GM19395 (cell line): ENCODE results near the gene NF2.
"Not testable (repeated sequence)": the region's sequence is repeated elsewhere in the genome, so short reads cannot be mapped to it uniquely, and the experiment has no call there.

ENCODE experiments used
- ATAC-seq: cut with Tn5 transposase; IDR thresholded peaks from one replicate; pipeline ENCODE4 v1.9.1; 2021; ENCODE audit warnings: mild to moderate bottlenecking, moderate library complexity; ENCODE audit not compliant: unreplicated experiment

The NF2 gene

DNA sequence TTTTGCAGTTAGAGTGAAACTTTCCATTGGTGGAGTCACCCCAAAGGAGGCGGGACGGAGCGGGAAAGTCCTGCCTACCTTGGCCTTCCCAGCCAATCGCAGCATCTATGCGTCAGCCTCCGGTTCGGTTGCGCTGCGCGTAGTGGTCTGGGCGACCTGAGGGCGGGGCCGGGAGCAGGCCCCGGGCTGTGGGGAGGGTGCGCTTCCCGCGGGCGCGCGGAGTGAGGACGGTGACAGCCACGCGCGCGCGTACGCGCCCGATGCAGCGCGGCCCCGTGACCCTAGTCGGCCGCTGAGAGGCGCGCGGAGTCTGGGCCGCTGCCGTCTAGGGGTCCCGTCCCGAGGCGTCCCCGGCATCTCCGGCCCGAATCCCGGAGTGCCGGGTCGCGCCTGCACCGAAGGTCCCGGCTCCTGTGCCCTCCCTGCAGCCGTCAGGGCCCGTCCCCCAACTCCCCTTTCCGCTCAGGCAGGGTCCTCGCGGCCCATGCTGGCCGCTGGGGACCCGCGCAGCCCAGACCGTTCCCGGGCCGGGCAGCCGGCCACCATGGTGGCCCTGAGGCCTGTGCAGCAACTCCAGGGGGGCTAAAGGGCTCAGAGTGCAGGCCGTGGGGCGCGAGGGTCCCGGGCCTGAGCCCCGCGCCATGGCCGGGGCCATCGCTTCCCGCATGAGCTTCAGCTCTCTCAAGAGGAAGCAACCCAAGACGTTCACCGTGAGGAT is at the start of gene NF2:
NF2 (plus strand) TSS at position 276 of the 718 bp plus-strand sequence; CDS start at position 642, 366 bp downstream.
- ATAC-seq: peak; percentile 95

DNA sequence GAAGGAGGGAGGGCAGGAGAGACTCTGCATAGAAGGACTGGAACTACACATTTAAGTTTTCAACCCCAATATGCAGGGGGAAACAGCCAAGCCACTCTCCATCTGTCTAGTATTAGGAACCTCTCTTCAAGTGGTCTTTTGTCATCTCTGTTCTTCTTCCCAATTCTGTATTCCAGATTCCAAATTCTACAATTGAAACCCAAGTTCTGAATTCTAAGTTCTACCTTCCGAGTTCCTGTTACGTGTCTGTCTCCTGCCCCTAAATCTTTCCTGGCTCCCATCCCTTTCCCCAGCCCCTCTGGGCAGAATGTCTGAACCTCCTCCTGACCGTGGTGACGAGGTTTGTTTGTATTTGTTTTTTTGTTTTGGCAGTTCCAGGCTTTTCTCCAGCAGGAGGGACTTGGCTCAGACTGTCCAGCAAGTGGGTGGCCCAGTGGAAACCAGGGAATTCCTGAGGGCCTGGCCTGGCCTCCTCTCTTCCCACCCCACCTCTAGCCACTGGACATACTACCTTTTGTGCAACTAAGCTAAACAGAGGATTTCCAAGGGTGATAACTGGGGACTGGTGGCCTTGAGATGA is 48.3 kb upstream of the NF2 start:
- no peak for ATAC-seq

DNA sequence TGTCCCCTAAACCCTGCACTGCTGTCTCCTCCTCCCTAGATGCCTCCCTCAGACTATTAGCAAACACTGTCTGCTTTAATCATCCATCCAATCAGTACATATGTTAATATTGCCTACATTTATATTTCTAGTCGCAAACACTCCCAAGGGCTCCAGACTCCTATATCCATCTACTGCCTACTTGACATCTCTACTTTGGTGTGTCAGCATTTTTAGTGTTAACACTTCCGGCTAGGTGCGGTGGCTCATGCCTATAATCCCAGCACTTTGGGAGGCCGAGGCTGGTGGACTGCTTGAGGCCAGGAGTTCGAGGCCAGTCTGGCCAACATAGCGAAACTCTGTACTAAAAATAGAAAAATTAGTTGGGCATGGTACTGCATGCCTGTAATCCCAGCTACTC is 44.4 kb upstream of the NF2 start:
- no peak for ATAC-seq

DNA sequence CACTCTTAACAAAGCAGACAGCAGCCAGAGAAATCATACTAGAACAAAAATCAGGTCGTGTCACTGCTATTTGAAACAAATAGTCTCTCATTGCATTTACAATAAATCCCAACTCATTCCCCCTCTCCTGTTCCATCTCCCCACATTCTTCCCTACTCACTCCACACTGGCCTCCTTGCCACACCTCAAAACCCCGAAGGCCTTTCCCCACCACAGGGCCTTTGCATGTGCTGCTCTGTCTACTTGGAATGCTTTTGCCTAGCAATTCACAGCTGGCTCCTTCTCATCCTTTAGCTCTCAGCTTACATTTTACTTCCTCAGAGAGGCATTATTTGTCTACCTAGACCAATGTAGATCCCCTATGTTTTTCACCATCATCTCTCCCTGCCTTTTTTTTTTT is 43.6 kb upstream of the NF2 start:
- no peak for ATAC-seq

DNA sequence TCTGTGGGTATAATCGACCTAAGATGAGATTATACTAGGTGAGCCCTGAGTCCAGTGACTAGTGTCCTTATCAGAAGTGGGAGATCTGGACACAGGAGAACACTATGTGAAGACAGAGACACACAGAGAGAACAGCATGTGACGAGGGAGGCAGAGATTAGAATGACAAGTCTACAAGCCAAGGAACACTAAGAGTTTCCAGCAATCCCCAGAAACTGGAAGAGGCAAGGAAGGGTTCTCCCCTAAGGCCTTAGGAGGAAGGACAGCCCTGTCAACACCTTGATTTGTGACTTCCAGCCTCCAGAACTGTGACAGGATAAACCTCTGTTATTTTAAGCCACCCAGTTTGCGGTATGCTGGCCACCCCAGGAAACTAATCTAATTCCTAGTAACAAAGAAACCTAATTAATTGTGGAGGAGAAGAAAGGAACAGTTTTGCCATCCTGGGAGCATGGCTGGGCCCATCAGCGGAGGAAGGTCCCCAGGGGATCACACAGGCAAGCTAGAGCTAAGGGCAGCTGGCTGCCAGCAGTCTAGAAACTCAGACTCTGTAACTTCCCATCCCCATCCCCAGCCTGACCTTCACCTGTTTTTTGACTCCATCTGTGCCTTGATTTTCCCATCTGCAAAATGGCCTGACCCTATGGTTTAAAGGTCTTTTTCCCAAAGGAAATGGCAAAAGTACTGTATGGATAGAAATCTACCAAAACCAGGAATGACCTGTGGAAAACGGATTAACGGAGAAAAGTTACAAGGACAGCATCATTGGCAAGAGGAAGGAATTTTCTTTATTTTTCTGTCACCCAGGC is 39.6 kb upstream of the NF2 start:
- no peak for ATAC-seq

DNA sequence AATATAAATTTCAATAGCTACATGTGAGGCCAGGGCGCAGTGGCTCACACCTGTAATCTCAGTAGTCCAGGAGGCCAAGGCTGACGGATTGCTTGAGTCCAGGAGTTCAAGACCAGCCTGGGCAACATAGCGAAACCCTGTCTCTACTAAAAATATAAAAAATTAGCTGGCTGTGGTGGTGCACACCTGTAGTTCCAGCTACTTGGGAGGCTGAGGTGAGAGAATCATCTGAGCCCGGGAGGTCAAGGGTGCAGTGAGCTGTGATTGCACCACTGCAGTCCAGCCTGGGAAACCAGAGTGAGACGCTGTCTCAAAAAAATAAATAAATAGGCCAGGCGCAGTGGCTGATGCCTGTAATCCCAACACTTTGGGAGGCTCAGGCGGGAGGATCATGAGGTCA is 36.9 kb upstream of the NF2 start:
- ATAC-seq: not testable (repeated sequence)

DNA sequence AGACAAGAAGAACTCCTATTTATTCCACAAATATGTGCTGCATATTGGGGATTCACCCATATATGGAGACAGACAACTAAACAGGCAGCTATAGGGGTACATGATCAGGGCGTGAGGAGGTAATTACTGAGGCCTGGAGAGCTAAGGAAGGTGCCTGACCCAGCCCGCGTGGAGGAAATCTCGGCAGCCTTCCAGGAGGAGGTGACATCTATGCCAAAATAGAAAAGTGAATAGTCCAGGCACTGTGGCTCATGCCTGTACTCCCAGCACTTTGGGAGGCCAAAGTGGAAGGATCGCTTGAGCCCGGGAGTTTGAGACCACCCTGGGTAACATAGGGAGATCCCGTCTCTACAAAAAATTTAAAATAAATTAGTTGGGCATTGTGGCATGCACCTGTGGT is 36.1 kb upstream of the NF2 start:
- ATAC-seq: no peak

DNA sequence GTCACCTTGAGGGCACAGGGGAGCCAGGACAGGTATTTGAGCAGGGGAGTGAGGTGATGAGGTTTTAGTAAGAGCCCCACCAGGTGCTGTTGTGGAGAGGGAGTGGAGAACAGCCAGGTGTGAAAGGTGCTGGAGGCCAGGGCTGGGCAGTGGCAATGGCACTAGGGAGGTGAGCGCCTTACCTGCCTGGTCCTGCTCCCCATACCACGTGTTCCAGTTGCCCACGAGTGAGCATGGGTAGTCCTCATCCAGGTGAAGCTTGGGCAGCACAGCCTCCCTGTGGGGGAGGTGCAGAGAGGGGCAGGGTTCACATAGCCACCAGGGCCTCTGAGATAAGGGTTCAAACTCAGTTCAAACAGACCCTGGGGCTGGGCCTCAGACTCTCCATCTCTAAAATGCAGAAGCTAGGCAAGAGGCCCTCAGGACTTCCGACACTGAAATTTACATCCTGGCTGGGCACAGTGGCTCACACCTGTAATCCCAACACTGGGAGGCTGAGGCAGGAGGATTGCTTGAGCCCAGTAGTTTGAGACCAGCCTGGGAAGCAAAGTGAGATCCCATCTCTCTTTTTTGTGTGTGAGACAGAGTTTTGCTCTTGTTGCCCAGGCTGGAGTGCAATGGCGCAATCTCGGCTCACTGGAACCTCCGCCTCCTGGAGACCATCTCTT is 34.3 kb upstream of the NF2 start:
- ATAC-seq: no peak

DNA sequence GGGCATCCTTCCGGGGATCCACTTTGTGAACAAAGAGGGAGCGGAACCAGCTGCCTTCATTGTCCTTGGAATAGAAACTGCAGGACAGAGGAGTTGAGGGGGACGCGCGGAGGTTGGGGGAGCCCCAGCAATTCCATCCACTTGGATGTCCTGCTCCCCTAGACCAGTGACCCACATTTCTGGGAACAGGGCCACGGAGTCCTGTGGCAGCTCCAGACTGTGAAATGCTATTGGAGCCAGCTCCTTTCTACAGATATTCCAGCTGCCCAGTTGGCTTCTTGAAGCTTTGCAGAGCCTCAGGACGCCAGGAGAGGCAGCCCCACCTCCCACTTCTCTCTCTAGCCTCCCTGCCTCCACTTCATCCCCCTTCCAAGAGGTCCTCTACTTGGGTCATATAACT is 33.0 kb upstream of the NF2 start:
- no peak for ATAC-seq

DNA sequence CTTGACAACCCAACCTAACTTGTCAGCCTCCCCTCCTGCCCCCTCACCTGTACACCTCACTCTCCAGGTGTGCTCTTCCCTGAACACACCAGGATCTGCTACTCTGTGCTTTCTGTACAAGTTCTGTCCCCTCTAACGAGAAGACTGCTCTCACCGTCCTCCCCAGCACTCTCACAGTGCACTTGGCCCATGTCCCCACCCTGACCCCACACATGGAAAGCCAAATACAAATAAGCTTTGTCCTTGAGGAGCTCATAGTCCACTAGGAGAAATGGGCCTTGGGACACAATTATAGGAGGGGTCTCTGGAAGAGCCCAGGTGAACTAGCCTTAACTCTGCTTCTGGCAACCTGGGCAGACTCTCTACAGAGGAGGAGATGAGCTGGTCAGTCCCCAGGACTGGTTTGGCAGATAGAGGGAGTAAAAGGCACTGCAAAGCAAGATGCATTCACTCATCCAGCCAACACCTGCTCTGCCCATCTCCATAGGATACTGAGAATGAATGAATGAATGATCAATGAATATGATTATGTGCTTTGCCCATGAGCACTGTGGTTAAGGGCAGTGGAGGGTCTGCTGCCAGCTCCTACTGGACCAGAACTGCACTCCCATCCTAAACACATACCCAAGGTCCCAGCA is 32.4 kb upstream of the NF2 start:
- ATAC-seq: no peak

DNA sequence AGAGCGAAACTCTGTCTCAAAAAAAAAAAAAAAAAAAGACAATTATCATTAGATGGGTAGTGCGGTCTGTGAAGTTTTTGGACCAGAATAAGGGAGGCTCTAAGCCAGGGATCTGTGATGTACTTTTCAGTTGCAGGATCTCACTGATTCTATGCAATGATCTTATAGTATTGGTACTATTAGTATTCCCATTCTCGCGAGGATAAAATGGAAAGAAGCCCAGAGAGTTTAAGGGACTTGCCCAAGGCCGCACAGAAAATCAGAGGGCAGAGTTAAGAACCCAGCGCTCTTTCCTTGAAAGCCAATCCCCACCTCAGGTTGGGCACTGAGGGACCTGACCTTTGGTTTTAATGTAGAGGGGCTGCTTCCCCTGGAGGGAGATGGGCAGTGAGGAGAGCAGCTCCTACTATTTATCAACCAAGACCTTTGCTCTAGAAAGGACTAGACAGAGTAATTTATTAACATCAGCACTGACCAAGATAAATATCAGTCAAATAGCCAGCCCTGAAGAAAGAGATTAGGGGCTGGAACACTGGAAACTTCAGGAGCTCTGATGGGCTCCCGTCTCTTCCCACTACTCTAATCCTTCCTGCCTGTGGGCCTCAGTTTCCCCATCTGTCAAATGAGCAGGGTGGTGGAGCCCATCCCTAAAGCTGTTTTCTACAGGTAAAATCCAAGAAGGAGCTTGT is 28.5 kb upstream of the NF2 start:
- ATAC-seq: no peak

DNA sequence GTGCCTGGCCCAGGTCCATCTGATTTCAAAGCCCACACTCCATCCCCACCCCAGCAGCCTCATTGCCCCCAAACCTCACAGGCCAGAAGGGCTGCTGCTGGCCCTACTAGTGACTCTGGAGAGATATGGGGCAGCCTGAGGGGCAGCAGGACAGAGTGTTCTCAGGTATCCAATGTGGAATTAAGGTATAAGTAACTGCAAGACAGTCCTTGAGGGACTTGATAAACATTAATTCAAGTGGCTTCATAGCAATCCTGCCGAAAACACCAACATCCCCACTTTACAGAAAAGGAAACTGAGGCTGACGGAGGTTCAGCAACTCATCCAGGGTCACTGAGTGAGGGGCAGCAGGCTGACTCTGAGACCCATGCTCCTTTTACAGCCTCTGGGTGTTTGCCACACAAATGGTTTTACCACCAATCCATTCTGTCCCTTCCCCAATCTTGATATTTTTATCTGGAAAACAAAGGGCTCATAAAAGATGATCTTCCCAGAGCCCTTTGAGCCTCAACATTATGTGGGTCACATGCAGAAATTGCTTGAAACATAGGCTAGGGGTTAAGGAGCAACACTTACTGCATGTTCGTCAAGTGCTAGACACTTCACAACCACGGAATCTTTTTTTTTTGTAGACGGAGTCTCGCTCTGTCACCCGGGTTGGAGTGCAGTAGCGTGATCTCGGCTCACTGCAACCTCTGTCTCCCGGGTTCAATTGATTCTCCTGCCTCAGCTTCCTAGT is 24.8 kb upstream of the NF2 start:
- ATAC-seq: no peak

DNA sequence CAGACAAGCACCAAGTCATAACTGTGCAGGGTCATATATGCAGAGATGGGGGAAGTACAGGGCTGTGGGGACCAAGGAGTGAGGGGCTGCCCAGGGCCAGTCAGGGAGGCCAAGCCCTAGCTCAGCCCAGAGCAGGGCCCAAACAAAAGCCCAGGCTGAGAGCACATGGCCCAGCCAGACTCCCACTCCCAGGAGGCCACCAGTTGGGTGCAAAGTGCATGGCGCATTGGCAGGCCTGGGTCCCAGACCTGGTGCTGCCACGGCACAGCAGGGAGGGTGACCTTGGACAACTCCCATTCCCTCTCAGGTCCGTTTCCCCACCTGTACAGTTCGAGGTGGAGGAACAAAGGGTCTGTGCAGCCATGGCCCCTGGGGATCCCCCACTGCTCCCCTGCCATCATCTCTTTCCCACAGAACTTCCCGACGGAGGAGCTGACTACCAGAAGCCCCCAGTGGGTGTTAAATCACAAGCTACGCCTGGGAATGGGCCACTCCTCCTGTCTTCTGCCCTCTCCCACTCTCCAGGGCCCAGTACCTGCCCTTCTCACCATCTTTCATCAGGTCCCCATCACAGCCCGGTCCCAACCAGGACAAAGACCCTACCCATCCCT is 23.1 kb upstream of the NF2 start:
- no peak for ATAC-seq

DNA sequence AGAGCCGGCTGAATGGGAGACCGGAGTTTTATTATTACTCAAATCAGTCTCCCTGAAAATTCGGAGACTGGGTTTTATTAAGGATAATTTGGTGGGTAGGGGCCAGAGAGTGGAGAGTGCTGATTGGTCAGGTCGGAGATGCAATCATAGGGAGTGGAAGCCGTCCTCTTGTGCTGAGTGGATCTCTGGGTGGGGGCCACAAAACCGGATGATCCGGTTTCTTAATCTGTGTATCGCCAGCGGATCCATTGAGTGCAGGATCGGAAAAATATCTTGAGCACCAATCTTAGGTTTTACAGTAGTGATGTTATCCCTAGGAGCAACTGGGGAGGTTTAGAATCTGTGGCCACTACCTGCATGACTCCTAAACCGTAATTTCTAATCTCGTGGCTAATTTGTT is 21.6 kb upstream of the NF2 start:
- no peak for ATAC-seq

DNA sequence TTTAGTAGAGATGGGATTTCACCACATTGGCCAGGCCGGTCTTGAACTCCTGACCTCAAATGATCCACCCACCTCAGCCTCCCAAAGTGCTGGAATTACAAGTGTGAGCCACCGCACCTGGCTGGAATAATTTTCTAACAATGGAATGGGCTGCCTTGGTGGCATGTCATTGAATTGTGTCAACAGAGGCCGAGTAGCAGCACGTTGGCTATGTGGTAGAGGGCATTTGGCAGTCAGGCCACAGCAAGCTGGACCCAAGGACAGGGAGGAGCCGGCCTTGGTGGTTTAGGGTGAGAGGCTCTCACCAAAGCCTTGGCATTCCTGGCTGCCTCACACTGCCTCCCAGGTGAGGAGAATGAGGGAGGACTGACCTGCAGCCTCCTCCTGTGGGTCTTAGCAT is 18.5 kb upstream of the NF2 start:
- ATAC-seq: no peak

DNA sequence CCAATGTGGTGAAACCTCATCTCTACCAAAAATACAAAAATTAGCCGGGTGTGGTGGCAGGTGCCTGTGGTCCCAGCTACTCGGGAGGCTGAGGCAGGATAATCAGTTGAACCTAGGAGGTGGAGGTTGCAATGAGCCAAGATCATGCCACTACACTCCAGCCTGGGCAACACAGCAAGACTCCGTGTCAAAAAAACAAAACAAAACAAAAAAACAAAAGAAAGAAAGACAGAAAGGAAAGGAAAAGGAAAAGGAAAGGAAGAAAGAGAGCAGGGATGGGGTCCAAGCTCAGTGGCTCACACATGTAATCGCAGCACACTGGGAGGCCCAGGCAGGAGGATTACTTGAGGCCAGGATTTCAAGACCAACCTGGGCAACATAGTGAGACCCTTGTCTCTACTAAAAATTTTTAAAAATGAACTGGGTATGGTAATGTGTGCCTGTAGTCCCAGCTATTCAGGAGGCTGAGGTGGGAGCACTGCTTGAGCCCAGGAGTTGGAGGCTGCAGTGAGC is 17.2 kb upstream of the NF2 start:
- ATAC-seq: not testable (repeated sequence)

DNA sequence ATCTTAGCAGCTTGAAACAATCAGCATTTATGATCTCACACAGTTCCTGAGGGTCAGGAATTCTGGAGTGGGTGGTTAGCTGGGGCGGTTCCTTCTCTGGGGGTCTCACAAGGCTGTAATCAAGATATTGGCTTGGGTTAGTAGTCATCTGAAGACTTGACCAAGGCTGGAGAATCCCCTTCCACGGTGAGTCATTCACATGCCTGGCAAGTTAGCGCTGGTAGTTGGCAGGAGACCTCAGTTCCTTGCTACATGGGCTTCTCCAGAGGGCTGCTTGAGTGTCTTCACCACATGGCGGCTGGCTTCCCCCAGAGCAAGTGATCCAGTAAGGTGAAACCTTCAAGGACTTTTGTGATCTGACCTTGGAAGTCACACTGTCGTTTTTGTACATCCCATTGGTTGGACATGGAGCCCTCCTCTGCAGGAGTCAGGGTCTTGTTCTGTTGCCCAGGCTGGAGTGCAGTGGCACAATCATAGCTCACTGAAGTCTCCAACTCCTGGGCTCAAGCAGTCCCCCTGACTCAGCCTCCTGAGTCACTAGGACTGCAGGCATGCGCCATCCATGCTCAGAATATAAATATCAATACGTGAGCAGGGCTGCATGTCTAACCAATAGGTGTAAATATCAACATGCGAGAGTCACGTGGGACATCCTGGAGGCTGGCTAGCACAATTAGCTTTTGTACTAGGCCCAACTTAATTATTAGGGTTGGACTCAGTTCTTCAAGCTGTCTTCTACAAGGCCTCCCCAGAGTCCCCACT is 15.3 kb upstream of the NF2 start:
- ATAC-seq: no peak

DNA sequence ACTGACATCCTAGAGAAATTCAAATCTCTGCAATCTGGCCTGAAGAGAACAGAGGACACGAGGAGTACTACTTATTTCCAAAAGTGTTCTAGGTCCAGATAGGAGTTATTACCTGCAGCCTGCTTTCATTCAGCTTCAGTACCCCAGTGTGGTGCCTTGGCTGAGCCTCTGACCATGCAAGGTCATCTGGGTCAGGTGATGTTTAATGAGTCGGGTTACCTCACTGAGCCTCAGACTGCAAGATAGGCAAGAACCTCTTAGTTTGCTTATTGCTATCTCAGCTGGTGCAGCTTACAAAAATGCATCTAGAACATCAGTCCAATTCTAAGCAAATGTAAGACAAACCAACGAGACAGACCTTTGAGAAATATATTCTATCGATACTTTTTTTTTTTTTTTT is 9.5 kb upstream of the NF2 start:
- no peak for ATAC-seq
